Astrocyte of the cerebellum (primary cell): Measurements from ENCODE around the gene SLC27A5.

Experiments used
- DNase-seq: peaks from one replicate; pipeline ENCODE4 v3.0.0-alpha.2; 2011; ENCODE audit warnings: low read depth
- H3K4me3 ChIP-seq: 2 replicates; pipeline ENCODE4 v1.5.1; 2011; ENCODE audit warnings: mild to moderate bottlenecking, low read depth, low read length, moderate library complexity
- in situ Hi-C: cut with HindIII; loops from 2 replicates; pipeline ENCODE4 v1.10.0; 2017; ENCODE audit warnings: low sequenced_read_pairs
- TF ChIP-seq, protein P1 (sequence below): IDR thresholded peaks from 2 replicates; pipeline ENCODE4 v1.5.1; 2012; ENCODE audit warnings: low read length, low read depth, moderate library complexity, mild to moderate bottlenecking; ENCODE audit errors: missing control alignments

SLC27A5 gene

DNA sequence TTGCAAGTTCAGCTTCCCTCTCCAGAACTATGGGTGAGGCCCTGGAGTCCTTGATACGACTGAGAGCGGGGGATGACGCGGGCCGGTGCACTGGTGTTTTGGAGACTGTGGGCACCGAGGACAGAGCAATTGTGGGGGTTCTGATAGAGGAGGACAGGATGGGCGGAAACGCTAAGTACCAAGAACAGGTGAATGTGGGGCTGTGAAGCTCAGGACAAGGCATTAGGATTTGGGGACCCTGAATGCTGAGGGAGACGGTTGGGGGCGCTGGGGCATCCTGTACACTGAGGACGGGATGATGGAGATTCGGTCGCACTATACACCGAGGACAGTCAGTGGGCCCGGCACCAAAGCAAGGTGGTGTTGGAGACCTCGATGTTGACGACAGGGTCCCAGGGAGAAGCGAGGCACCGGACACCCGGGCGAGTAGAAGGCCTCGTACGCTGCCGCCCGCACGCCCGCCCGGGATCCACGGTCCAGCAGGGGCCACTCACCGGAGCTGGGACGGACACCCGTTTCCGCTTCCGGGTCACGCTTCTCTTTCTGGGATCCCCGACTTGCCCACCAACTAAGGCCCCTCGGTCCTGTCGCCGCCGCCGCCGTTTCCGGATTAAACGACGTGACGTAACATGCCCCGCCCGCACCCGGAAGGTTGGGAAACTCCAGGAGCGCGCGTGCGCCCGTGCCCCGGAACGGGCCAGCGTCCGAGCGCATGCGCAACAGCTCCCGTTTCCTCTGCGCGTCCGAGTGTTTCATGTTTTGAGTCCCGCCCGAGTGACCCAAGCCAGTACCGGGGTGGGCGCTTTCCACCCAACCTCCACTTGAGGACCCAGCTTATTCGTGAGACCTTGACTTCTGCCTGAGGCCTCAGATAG, 42.9 kb upstream of the SLC27A5 start, which contains the start of gene CHMP2A:
Gene CHMP2A (minus strand): TSS at position 612 of the 875 bp plus-strand sequence. CDS start 893 bp downstream, outside the sequence.
- in situ Hi-C loops = no loop called here
- peak within 1 kb of the TSS; percentile 67 for H3K4me3 ChIP-seq
- DNase-seq = peak; percentile 86
- TF ChIP-seq, protein P1, sequence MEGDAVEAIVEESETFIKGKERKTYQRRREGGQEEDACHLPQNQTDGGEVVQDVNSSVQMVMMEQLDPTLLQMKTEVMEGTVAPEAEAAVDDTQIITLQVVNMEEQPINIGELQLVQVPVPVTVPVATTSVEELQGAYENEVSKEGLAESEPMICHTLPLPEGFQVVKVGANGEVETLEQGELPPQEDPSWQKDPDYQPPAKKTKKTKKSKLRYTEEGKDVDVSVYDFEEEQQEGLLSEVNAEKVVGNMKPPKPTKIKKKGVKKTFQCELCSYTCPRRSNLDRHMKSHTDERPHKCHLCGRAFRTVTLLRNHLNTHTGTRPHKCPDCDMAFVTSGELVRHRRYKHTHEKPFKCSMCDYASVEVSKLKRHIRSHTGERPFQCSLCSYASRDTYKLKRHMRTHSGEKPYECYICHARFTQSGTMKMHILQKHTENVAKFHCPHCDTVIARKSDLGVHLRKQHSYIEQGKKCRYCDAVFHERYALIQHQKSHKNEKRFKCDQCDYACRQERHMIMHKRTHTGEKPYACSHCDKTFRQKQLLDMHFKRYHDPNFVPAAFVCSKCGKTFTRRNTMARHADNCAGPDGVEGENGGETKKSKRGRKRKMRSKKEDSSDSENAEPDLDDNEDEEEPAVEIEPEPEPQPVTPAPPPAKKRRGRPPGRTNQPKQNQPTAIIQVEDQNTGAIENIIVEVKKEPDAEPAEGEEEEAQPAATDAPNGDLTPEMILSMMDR = no peak

DNA sequence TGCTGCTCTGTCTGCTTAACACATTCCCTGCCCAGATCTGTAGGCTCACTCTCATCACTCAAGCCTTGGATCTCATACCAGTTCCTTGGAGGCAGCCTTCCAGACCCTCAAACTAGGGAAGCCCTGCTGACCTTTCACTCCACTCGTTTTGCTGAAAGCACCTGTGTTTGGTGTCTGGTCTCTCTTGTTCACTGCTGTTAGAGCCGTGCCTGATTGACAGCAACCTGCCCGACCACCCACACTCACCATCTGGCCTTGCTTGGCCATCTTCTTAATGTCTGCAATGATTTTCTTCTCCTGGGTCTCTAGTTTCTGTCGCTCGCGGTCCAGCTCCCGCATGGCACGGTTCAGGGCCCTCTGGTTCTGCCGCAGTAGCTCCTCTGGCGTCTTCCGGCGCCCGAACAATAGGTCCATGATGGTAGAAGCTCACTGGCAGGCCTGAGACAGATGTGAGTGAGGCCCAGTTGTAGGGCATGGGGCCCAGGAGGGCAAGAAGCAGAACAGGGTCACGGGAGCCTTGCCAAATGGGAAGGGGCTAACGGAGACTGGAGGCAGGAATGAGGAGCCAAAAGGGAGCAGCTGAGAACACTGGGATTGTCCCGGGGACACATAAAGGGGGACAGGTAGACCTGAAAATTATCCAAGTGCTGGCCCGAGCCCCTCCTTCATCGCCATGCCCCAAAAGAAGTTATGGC, 42.2 kb upstream of the SLC27A5 start:
- TF ChIP-seq, protein P1 = no peak
- in situ Hi-C loops = no loop called here
- peak overlapping the region; percentile 67 for H3K4me3 ChIP-seq
- no peak for DNase-seq

DNA sequence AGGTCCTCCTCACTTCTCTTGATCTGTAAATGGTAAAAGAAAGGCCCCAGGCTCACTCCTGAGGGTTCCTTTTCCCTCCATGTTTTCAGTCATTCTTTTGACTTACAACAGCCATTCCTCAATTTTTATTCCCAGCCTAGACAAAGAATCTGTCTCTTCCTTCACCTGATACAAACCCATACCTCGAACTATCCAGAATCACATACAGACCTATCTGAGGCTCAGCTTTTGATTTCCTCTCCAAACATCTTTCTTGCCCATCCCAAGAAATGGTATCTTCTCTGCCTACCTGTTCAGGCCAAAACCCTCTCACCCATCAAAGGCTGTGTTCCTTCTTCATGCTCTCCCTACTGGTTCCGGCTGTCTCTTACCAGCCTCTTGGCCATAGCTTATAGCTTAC, 40.9 kb upstream of the SLC27A5 start:
- DNase-seq = no peak
- in situ Hi-C loops = no loop called here
- H3K4me3 ChIP-seq = no peak overlapping the region
- TF ChIP-seq, protein P1 = no peak

DNA sequence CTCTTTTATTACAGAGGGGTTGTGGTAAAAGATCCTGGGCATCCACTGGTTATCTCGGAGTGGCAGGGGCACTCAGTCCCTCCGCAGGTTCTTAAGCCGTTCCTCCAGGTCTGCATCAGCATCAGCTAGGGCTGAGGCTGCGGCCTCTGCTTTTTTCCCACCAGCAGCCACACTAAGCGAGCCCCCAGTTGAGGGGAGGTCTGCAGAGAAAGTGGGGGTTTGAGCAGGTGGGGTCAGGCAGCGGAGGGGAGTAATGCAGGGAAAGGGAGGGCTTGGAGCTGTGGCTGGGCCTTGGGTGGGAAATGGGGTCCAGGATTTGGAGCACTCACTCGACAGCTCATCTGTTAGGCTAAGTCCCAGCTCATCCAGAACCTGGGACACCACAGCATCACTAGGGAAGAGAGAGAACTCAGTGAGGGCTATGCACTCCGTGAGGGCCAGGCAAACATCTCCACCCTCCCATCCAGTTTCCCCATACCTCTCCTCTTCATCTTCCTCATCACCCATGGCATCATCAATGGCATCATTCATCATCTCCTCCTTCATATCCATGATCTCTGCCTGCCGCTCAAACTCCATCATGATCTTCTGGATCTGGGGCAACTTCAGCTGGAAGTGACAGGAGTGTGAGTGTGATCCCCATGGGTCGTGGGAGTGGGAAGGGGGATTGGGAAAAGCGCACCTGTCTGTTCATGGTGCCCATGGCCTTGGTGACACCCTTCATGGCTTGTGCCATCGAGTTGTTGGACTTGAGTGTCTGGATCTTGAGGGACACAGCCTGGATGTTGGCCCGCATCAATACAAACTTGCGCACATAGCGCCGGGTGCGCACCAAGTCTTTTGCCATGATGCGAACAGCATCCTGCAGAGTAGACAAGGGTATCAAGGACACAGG, 40.0 kb upstream of the SLC27A5 start:
- no peak for DNase-seq
- TF ChIP-seq, protein P1 = no peak
- in situ Hi-C loops = no loop called here
- no peak overlapping the region for H3K4me3 ChIP-seq

DNA sequence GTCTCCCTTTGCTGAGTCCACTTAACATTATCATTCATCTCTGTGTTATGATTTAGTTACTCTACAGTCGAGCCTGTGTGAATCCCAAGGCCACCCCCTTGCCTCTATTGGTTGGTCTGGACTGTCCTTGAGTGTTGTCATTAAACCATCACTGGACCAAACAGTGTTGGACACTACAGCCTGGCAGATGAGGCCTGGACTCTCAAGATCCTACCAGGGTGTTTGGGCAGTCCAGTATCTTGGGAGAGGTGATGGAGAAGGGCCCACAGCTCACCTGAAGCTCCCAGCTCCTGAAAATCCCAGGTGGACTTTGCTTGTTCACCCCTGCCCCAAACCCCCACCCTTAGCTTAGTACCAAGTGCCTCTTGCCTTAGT, 39.3 kb upstream of the SLC27A5 start:
- in situ Hi-C loops = no loop called here
- H3K4me3 ChIP-seq = no peak overlapping the region
- TF ChIP-seq, protein P1 = no peak
- DNase-seq = no peak
